DOHH2 (cell line): ENCODE results near the gene PICK1.
"Not testable (repeated sequence)": the region's sequence is repeated elsewhere in the genome, so short reads cannot be mapped to it uniquely, and the experiment has no call there.

ENCODE experiments used
- H3F3A ChIP-seq: fragments of 200-600 bp; sonication (generic), shearing (Covaris generic); 2 replicates; pipeline ENCODE4 v1.6.0; 2016; ENCODE audit warnings: antibody characterized with exemption, mild to moderate bottlenecking; ENCODE audit not compliant: control insufficient read depth, insufficient read depth
- H3K27ac ChIP-seq: fragments of 200-600 bp; sonication (generic); 2 replicates; pipeline ENCODE4 v1.5.1; 2014; ENCODE audit warnings: low read depth, mild to moderate bottlenecking, low read length, moderate library complexity
- H3K27me3 ChIP-seq: fragments of 200-600 bp; sonication (generic); 2 replicates; pipeline ENCODE4 v1.6.1; 2014; ENCODE audit warnings: mild to moderate bottlenecking, low read length, mixed read lengths; ENCODE audit not compliant: control insufficient read depth
- H3K36me3 ChIP-seq: fragments of 200-600 bp; sonication (generic); 2 replicates; pipeline ENCODE4 v1.6.1; 2014; ENCODE audit warnings: mild to moderate bottlenecking, low read length, moderate library complexity, mixed read lengths; ENCODE audit not compliant: control insufficient read depth
- H3K4me1 ChIP-seq: fragments of 200-600 bp; sonication (generic); 2 replicates; pipeline ENCODE4 v1.6.1; 2014; ENCODE audit warnings: mild to moderate bottlenecking, low read length, mixed read lengths; ENCODE audit not compliant: control insufficient read depth
- H3K4me2 ChIP-seq: fragments of 200-600 bp; sonication (generic); 2 replicates; pipeline ENCODE4 v1.6.0; 2014; ENCODE audit warnings: mild to moderate bottlenecking, low read length, moderate library complexity
- H3K4me3 ChIP-seq: fragments of 200-600 bp; sonication (generic); 2 replicates; pipeline ENCODE4 v1.5.1; 2014; ENCODE audit warnings: mild to moderate bottlenecking, low read length, mixed read lengths
- H3K79me2 ChIP-seq: fragments of 200-600 bp; sonication (generic); 2 replicates; pipeline ENCODE4 v1.6.1; 2014; ENCODE audit warnings: mild to moderate bottlenecking, low read length, mixed read lengths; ENCODE audit not compliant: control insufficient read depth
- H3K9me2 ChIP-seq: fragments of 200-600 bp; sonication (generic); replicated peaks from 2 replicates; pipeline ENCODE4 v1.6.1; 2014; ENCODE audit warnings: mild to moderate bottlenecking, low read length, mixed read lengths; ENCODE audit not compliant: control insufficient read depth
- H3K9me3 ChIP-seq: fragments of 200-600 bp; sonication (generic); 2 replicates; pipeline ENCODE4 v1.6.1; 2014; ENCODE audit warnings: antibody characterized with exemption, low read length, mixed read lengths; ENCODE audit not compliant: control insufficient read depth, insufficient read depth
- H4K20me1 ChIP-seq: fragments of 200-600 bp; sonication (generic); 2 replicates; pipeline ENCODE4 v1.6.0; 2014; ENCODE audit warnings: low read depth, mild to moderate bottlenecking, antibody characterized with exemption, low read length, moderate library complexity; ENCODE audit not compliant: control insufficient read depth, insufficient read depth
- CTCF ChIP-seq: fragments of 200-600 bp; sonication (generic); IDR thresholded peaks from one replicate; pipeline ENCODE4 v1.5.1; 2014; ENCODE audit warnings: antibody characterized with exemption, mild to moderate bottlenecking, low read depth, low read length; ENCODE audit not compliant: poor library complexity, severe bottlenecking
- EZH2phosphoT487 ChIP-seq: fragments of 200-600 bp; sonication (generic); IDR thresholded peaks from 2 replicates; pipeline ENCODE4 v1.6.1; 2017; ENCODE audit warnings: borderline replicate concordance, mild to moderate bottlenecking, antibody characterized with exemption, low read length, moderate library complexity, mixed read lengths

The PICK1 gene

GRCh38 chr22:38114484-38115398 lies 57.5 kb downstream of the PICK1 start:
- no peak overlapping the region for H3K4me2 ChIP-seq
- no peak overlapping the region for H3K27ac ChIP-seq
- no peaks in the 10 kb centered on the region for H3K27me3 ChIP-seq
- H3F3A ChIP-seq = no peaks in the 10 kb centered on the region
- H3K79me2 ChIP-seq = no peaks in the 10 kb centered on the region
- no peaks in the 10 kb centered on the region for H3K4me1 ChIP-seq
- H3K9me2 ChIP-seq = no peaks in the 10 kb centered on the region
- H4K20me1 ChIP-seq = no peaks in the 10 kb centered on the region
- no peaks in the 10 kb centered on the region for H3K36me3 ChIP-seq
- H3K9me3 ChIP-seq = no peaks in the 10 kb centered on the region
- H3K4me3 ChIP-seq = no peak overlapping the region
- TF ChIP-seq CTCF = peak; percentile 93
- no peak for TF ChIP-seq EZH2phosphoT487

GRCh38 chr22:38115423-38116205 lies 58.4 kb downstream of the PICK1 start:
- TF ChIP-seq CTCF (no peak), EZH2phosphoT487 (no peak)

GRCh38 chr22:38117556-38117955 lies 60.4 kb downstream of the PICK1 start:
- H3K4me1 ChIP-seq, H3K9me3 ChIP-seq, H3K4me3 ChIP-seq, H4K20me1 ChIP-seq, H3K36me3 ChIP-seq, H3K27ac ChIP-seq, H3K79me2 ChIP-seq, H3K27me3 ChIP-seq, H3F3A ChIP-seq, H3K4me2 ChIP-seq, H3K9me2 ChIP-seq: not testable (repeated sequence)

More at GRCh38 chr22:38115423-38116205, 58.4 kb downstream of the PICK1 start:
- Histone ChIP-seq H3K9me2 (no peaks in the 10 kb centered on the region), H3K4me2 (no peak overlapping the region), H3K4me1 (no peaks in the 10 kb centered on the region), H3K36me3 (no peaks in the 10 kb centered on the region), H3F3A (no peaks in the 10 kb centered on the region), H3K4me3 (no peak overlapping the region), H3K27ac (no peak overlapping the region), H3K9me3 (no peaks in the 10 kb centered on the region), H4K20me1 (no peaks in the 10 kb centered on the region), H3K27me3 (no peaks in the 10 kb centered on the region), H3K79me2 (no peaks in the 10 kb centered on the region)

- Histone ChIP-seq H3K4me2 (no peak overlapping the region), H3K9me3 (no peaks in the 10 kb centered on the region), H3K36me3 (no peaks in the 10 kb centered on the region), H3K27me3 (no peaks in the 10 kb centered on the region), H3K27ac (no peak overlapping the region), H3K9me2 (no peaks in the 10 kb centered on the region), H3K4me1 (no peaks in the 10 kb centered on the region), H3K79me2 (no peaks in the 10 kb centered on the region), H3F3A (no peaks in the 10 kb centered on the region), H3K4me3 (no peak overlapping the region), H4K20me1 (no peaks in the 10 kb centered on the region)
- TF ChIP-seq EZH2phosphoT487 (no peak), CTCF (no peak)
These were observed 61.0 kb downstream of the PICK1 start for GRCh38 chr22:38118182-38118581.

- not testable (repeated sequence) for H3K4me2 ChIP-seq, H3K4me1 ChIP-seq, H3K9me2 ChIP-seq, H3K4me3 ChIP-seq, H3K27ac ChIP-seq, H3K9me3 ChIP-seq, H3K36me3 ChIP-seq, H4K20me1 ChIP-seq, H3F3A ChIP-seq, H3K27me3 ChIP-seq, H3K79me2 ChIP-seq
These were observed 61.5 kb downstream of the PICK1 start for GRCh38 chr22:38118747-38119146.
